B cell (primary cell): ENCODE results near the gene CACNG6.

ENCODE experiments used
- EZH2 ChIP-seq: IDR thresholded peaks from 2 replicates; pipeline ENCODE4 v1.6.1; 2012; ENCODE audit warnings: borderline replicate concordance, low read depth, mild to moderate bottlenecking, moderate library complexity, low read length; ENCODE audit not compliant: insufficient read depth, poor library complexity, severe bottlenecking
- TF ChIP-seq, protein P1 (sequence below): fragments of 200-600 bp; IDR thresholded peaks from one replicate; pipeline ENCODE4 v1.8.0; 2022; ENCODE audit warnings: antibody characterized with exemption, mild to moderate bottlenecking

DNA sequence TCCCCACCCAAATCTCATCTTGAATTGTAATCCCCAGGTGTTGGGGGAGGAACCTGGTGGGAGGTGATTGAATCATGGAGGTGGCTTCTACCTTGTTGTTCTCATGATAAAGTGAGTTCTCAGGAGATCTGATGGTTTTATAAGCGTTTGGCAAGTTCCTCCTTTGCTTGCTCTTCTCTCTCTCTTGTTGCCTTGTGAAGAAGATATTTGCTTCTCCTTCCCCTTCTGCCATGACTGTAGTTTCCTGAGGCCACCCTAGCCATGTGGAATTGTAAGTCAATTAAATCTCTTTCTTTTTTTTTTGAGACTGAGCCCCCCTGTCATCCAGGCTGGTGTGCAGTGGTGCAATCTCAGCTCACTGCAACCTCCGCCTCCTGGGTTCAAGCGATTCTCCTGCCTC, 37.9 kb downstream of the CACNG6 start:
- TF ChIP-seq, protein P1, sequence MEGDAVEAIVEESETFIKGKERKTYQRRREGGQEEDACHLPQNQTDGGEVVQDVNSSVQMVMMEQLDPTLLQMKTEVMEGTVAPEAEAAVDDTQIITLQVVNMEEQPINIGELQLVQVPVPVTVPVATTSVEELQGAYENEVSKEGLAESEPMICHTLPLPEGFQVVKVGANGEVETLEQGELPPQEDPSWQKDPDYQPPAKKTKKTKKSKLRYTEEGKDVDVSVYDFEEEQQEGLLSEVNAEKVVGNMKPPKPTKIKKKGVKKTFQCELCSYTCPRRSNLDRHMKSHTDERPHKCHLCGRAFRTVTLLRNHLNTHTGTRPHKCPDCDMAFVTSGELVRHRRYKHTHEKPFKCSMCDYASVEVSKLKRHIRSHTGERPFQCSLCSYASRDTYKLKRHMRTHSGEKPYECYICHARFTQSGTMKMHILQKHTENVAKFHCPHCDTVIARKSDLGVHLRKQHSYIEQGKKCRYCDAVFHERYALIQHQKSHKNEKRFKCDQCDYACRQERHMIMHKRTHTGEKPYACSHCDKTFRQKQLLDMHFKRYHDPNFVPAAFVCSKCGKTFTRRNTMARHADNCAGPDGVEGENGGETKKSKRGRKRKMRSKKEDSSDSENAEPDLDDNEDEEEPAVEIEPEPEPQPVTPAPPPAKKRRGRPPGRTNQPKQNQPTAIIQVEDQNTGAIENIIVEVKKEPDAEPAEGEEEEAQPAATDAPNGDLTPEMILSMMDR: no peak
- no peak for TF ChIP-seq EZH2
